ENCODE data around the gene CEACAM5.
"Not testable (repeated sequence)": the region's sequence is repeated elsewhere in the genome, so short reads cannot be mapped to it uniquely, and the experiment has no call there.

The CEACAM5 gene

DNA sequence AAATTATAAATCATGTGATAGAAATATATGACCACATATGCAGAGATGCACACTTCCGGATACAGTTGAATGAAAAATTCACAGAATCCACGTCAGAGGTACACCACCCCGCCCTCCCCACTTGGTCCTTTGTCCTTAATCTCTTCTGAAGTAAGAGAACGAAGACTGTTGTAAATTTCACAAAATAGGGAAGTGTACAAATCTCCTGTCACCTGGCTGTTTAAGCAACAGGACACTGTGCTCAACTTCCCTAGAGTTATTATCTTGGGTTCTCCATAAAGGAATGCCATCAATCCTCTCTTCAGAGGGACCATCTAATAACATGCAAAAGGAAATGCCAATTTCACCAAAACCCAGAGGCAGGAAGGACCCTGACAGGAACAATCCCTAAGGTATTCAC is 36.4 kb downstream of the CEACAM5 start:
- peak; percentile 11 for DNase-seq

GRCh38 chr19:41745756-41746155 is 37.3 kb downstream of the CEACAM5 start:
- DNase-seq, result peak; percentile 21

DNA sequence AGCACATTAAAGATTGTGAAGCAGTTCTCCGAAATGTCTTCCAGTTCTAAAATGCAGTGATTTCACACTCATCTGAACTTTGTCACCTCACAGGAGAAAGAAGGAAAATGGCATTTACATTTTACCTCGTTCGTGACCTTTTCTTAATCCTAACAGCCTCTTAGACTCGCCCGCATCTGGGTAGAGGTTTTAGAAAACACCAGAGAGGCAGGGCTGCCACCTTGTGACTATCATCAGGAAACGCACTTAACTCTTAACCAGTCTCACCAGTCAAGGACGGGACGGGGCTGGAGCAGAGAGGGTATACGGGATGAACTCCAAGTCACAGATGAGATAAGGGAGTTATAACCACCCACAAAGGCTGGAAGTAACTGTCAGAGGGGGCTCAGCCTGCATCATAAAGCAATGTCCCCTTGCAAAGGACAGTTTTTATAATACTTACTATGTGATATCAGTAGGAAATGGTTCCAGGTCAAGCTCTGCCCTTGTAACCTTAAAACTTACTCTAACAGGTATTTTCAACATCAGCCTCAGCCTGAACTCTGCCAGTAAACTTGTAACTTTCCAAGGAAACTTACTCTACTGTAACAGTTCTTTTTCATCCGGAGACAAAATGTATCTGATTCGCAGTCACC is 38.3 kb downstream of the CEACAM5 start:
- DNase-seq, result peak; percentile 70

GRCh38 chr19:41748012-41748411 is 39.6 kb downstream of the CEACAM5 start:
- no peak for DNase-seq

DNA sequence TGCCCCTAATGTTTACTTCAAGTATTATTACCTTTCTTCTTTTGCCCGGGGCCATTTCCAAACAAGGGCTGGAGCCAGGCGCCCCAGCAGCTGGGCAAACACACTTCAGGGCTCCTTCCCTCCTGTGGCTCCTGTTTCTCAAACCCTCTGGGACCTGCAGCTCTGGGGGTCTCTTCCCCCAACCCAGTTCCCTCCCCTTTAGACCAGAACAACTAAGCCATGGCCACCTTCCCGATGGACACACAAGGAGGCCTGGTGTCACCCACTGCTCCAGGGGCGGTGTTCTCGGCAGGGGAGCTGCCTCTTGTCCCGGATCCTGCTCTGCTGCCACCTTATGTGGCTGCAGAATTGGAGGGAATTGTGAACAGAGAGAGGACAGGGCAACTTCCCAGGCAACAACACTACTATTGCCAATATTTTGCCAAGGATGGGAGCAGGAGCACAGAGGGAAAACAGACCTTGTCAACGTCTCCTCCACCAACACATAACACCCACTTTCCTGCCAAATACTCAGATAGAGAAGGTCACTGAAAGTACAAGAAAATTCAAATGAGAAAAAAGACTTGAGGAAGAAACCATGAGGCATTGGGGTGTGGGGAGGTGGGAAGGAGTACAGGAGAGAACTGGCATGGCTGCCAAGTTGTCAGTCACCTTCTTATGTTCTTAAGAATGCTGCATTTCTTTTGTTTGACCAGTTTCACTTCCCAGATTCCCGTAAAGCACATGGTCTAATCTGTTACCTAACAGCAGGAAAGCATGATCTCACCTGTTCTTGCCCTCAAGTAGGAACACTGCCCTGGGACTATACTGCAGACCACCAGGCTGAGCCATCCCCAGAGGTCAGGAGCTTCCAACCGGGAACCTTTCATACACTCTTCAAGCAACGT is 42.1 kb downstream of the CEACAM5 start:
- DNase-seq, result peak; percentile 24

DNA sequence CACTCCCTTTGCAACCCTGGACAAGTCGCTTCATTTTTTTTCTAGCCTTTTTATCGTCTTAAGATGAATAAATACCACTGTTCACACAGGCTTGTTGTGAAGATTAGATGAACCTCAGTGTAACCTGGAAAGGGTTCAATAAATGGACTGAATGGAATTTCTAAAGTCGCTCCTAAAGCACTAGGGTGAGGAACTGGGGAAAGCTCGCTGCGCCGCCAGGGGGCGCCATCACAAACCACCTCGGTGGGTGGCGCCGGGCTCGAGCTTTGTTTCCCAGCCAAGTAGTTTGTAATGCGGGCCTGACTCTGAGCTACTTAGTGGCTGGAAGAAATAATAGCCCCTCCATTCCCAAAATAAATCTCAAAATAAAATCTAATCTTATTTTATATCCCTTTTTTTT is 44.7 kb downstream of the CEACAM5 start:
- DNase-seq, result peak; percentile 81

- DNase-seq, result peak; percentile 69
Measured at GRCh38 chr19:41753936-41754529, 45.6 kb downstream of the CEACAM5 start.

GRCh38 chr19:41755328-41755913 is 47.0 kb downstream of the CEACAM5 start, which contains the start of gene CEACAM6:
TSS of gene CEACAM6 (plus strand) at chr19:41755530. CDS start at chr19:41755639, 109 bp downstream.
- DNase-seq, result peak; percentile 20

DNA sequence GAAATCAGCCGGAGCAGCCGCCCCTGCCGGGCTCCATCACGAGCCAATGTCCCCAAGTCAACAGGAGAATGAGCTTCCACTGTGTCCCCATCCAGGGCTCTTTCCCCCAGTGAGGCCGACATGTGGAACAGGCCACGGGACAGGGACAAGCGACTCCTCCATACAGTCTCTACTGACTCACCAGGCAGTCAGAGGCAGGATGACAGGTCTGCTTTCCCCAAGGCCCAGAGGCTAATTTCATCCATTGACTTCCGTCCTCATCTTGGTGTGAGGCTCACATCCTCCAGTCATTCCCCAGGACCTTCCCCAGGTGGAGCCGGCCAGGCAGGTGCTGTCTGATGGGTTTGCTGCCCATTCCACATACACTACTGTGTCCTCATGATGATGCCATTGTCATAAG is 50.4 kb downstream of the CEACAM5 start:
- DNase-seq, result no peak

DNA sequence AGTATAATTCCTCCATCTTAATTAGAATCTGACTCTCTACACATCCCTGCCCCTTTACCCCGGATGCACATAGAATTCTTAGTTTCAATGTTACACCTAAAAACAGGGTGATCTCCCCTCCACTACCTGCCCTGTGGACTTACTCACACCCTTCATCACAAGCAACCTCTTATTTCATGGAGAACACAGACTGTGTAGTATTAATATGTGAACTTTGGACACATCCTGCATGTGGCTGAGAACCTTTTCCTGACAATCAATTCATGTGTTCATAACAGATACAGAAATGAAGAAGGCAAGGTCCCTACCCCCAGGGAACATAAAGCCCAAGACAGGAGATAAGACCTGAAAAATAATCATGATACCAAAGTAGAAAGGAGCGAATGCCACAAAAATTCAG is 58.7 kb downstream of the CEACAM5 start:
- no peak for DNase-seq

- DNase-seq, result not testable (repeated sequence)
Measured at GRCh38 chr19:41768105-41768504, 59.7 kb downstream of the CEACAM5 start.

GRCh38 chr19:41769608-41770007 is 61.2 kb downstream of the CEACAM5 start:
- DNase-seq, result no peak

DNA sequence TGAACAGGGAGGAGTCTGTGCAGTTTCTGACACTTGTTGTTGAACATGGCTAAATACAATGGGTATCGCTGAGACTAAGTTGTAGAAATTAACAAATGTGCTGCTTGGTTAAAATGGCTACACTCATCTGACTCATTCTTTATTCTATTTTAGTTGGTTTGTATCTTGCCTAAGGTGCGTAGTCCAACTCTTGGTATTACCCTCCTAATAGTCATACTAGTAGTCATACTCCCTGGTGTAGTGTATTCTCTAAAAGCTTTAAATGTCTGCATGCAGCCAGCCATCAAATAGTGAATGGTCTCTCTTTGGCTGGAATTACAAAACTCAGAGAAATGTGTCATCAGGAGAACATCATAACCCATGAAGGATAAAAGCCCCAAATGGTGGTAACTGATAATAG is 63.0 kb downstream of the CEACAM5 start:
- no peak for DNase-seq

GRCh38 chr19:41774515-41774980 is 66.1 kb downstream of the CEACAM5 start:
- no peak for DNase-seq

DNA sequence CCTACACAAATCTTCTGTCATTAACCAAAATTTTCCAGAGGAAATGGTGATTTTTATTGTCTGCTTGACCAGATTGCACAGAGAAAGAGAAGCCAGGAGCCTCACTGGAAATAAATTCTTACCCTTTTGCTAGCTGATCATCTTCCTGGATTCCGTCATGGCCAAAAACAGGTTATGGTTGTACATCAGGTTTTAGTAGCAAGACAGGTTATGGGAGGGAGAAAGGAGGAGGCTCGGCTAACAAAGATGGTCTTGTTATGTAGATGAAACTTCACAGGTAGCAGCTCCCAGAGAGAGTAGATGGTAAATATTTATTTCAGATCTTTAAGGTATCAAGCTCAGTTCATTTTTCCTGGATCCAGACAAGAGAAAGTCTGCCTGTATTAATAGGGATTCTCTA is 68.3 kb downstream of the CEACAM5 start:
- no peak for DNase-seq
